IMR-90 (cell line): Measurements from ENCODE around the gene ZNFX1. TPM values are rescaled to one million over a fixed set of nuclear protein-coding genes. Genes with fewer than 3 reads are reported as not detected.

ENCODE experiments used
- ATAC-seq: fragments of 200-7000 bp; cut with Tn5 transposase; 2 replicates; pipeline ENCODE4 v1.9.1; 2020; ENCODE audit warnings: low read depth, mild to moderate bottlenecking, moderate library complexity
- BruUV-seq: library from RNA; stranded (reverse); fragments of 400-500 nt; replicated peaks from 2 replicates; lab custom pipeline; 2021; lab: Mats Ljungman, UMichigan
- CTCF ChIA-PET: fragments of 300-600 bp; formaldehyde crosslinking; extraction: SDS; loops from one replicate; lab custom pipeline; 2021; ENCODE audit warnings: antibody characterized with exemption; lab: Yijun Ruan, JAX
- POLR2A ChIA-PET: fragments of 300-600 bp; sonication (Branson Sonifier 250); formaldehyde crosslinking; loops from one replicate; lab custom pipeline; 2022; ENCODE audit warnings: antibody characterized with exemption; ENCODE audit not compliant: unreplicated experiment; lab: Charles Lee
- DNase-seq: peaks from one replicate; pipeline ENCODE4 v3.0.0; 2013
- H2AFZ ChIP-seq: replicated peaks from 2 replicates; pipeline ENCODE3; 2013; ENCODE audit warnings: low read length, mild to moderate bottlenecking; ENCODE audit not compliant: poor library complexity
- H2AK5ac ChIP-seq: 2 replicates; pipeline ENCODE4 v1.6.1; 2013; ENCODE audit warnings: low read depth, low read length, inconsistent platforms
- H2AK9ac ChIP-seq: replicated peaks from 2 replicates; pipeline ENCODE3; 2013; ENCODE audit warnings: mild to moderate bottlenecking, low read depth, low read length, moderate library complexity; ENCODE audit not compliant: poor library complexity
- H2BK120ac ChIP-seq: 2 replicates; pipeline ENCODE4 v1.6.1; 2013; ENCODE audit warnings: low read depth, low read length, inconsistent platforms
- H2BK15ac ChIP-seq: 3 replicates; pipeline ENCODE4 v1.6.1; 2013; ENCODE audit warnings: low read depth, low read length, inconsistent platforms
- H2BK20ac ChIP-seq: 2 replicates; pipeline ENCODE4 v1.6.1; 2013; ENCODE audit warnings: low read depth, mild to moderate bottlenecking, inconsistent platforms, low read length, moderate library complexity
- H2BK5ac ChIP-seq: 2 replicates; pipeline ENCODE4 v1.6.1; 2013; ENCODE audit warnings: mild to moderate bottlenecking, low read depth, low read length, inconsistent platforms; ENCODE audit not compliant: poor library complexity, severe bottlenecking
- H3K14ac ChIP-seq: replicated peaks from 2 replicates; pipeline ENCODE4 v1.6.1; 2013; ENCODE audit warnings: low read depth, low read length, inconsistent platforms
- H3K18ac ChIP-seq: 2 replicates; pipeline ENCODE4 v1.6.1; 2013; ENCODE audit warnings: low read depth, low read length, control low read depth
- H3K23ac ChIP-seq: 2 replicates; pipeline ENCODE4 v1.6.1; 2013; ENCODE audit warnings: low read depth, low read length, inconsistent platforms
- H3K27ac ChIP-seq: 2 replicates; pipeline ENCODE4 v1.5.1; 2013; ENCODE audit warnings: mild to moderate bottlenecking, control low read depth, low read length; ENCODE audit not compliant: insufficient read depth
- H3K27me3 ChIP-seq: 2 replicates; pipeline ENCODE4 v1.6.1; 2013; ENCODE audit warnings: low read length; ENCODE audit not compliant: control insufficient read depth, insufficient read depth
- H3K36me3 ChIP-seq: 2 replicates; pipeline ENCODE4 v1.6.1; 2013; ENCODE audit warnings: low read length, mixed read lengths; ENCODE audit not compliant: control insufficient read depth, insufficient read depth
- H3K4ac ChIP-seq: 2 replicates; pipeline ENCODE4 v1.6.1; 2013; ENCODE audit warnings: low read depth, low read length, inconsistent platforms
- H3K4me1 ChIP-seq: 2 replicates; pipeline ENCODE4 v1.6.1; 2013; ENCODE audit warnings: low read length, mixed read lengths; ENCODE audit not compliant: control insufficient read depth, insufficient read depth
- H3K4me2 ChIP-seq: 2 replicates; pipeline ENCODE4 v1.6.1; 2013; ENCODE audit warnings: low read depth, mild to moderate bottlenecking, control low read depth, low read length, moderate library complexity
- H3K4me3 ChIP-seq: 2 replicates; pipeline ENCODE4 v1.5.1; 2013; ENCODE audit warnings: low read depth, mild to moderate bottlenecking, control low read depth, low read length, moderate library complexity; ENCODE audit not compliant: insufficient read depth
- H3K56ac ChIP-seq: 2 replicates; pipeline ENCODE4 v1.6.1; 2013; ENCODE audit warnings: low read length, inconsistent platforms; ENCODE audit not compliant: insufficient read depth; ENCODE audit errors: extremely low read depth
- H3K79me1 ChIP-seq, 2 experiments: 2 replicates each; pipeline ENCODE4 v1.6.1; 2013; ENCODE audit warnings: low read length in 2 of 2, inconsistent platforms in 1 of 2, low read depth in 1 of 2
- H3K9ac ChIP-seq: 2 replicates; pipeline ENCODE4 v1.6.1; 2013; ENCODE audit warnings: low read depth, low read length, control low read depth
- H3K9me1 ChIP-seq: 2 replicates; pipeline ENCODE4 v1.6.1; 2013; ENCODE audit warnings: low read length, inconsistent platforms; ENCODE audit not compliant: insufficient read depth
- H3K9me3 ChIP-seq: 2 replicates; pipeline ENCODE4 v1.6.1; 2013; ENCODE audit warnings: low read length; ENCODE audit not compliant: control insufficient read depth, insufficient read depth
- H4K20me1 ChIP-seq: 2 replicates; pipeline ENCODE4 v1.6.1; 2013; ENCODE audit warnings: low read length, inconsistent platforms; ENCODE audit not compliant: insufficient read depth
- H4K5ac ChIP-seq: 2 replicates; pipeline ENCODE4 v1.6.1; 2013; ENCODE audit warnings: mild to moderate bottlenecking, low read depth, low read length, control low read depth
- H4K8ac ChIP-seq, 2 experiments: 2 replicates each; pipeline ENCODE4 v1.6.1; 2013; ENCODE audit warnings: low read depth in 2 of 2, low read length in 2 of 2, control low read depth in 1 of 2, inconsistent platforms in 1 of 2
- H4K91ac ChIP-seq: 2 replicates; pipeline ENCODE4 v1.6.1; 2013; ENCODE audit warnings: low read depth, low read length, inconsistent platforms; ENCODE audit not compliant: insufficient read depth
- BHLHE40 ChIP-seq: fragments of 150-350 bp; IDR thresholded peaks from 2 replicates; pipeline ENCODE4 v1.6.1; 2016; ENCODE audit warnings: mild to moderate bottlenecking, low read depth, low read length
- CEBPB ChIP-seq: IDR thresholded peaks from 2 replicates; pipeline ENCODE4 v1.6.1; 2012; ENCODE audit warnings: low read depth, low read length, improper control_type of control experiment
- CHD1 ChIP-seq: IDR thresholded peaks from 2 replicates; pipeline ENCODE4 v1.6.1; 2012; ENCODE audit warnings: low read depth, low read length, improper control_type of control experiment
- FOS ChIP-seq: fragments of 150-350 bp; IDR thresholded peaks from 2 replicates; pipeline ENCODE4 v1.6.1; 2016; ENCODE audit warnings: low read depth, low read length
- MAFK ChIP-seq: IDR thresholded peaks from 2 replicates; pipeline ENCODE4 v1.6.1; 2012; ENCODE audit warnings: low read depth, low read length, improper control_type of control experiment
- MAZ ChIP-seq: IDR thresholded peaks from 2 replicates; pipeline ENCODE4 v1.6.1; 2012; ENCODE audit warnings: low read depth, mild to moderate bottlenecking, low read length, improper control_type of control experiment, moderate library complexity, borderline replicate concordance
- MXI1 ChIP-seq: IDR thresholded peaks from 2 replicates; pipeline ENCODE4 v1.6.1; 2012; ENCODE audit warnings: low read depth, mild to moderate bottlenecking, low read length, moderate library complexity, borderline replicate concordance
- NFE2L2 ChIP-seq: fragments of 150-350 bp; IDR thresholded peaks from 2 replicates; pipeline ENCODE4 v1.6.1; 2016; ENCODE audit warnings: low read depth, mild to moderate bottlenecking, low read length
- POLR2A ChIP-seq: IDR thresholded peaks from 2 replicates; pipeline ENCODE4 v1.6.1; 2012; ENCODE audit warnings: mild to moderate bottlenecking, low read depth, low read length
- RAD21 ChIP-seq: IDR thresholded peaks from 2 replicates; pipeline ENCODE4 v1.6.1; 2012; ENCODE audit warnings: low read length, improper control_type of control experiment
- RCOR1 ChIP-seq: IDR thresholded peaks from 2 replicates; pipeline ENCODE4 v1.6.1; 2012; ENCODE audit warnings: mild to moderate bottlenecking, low read length, improper control_type of control experiment; ENCODE audit not compliant: insufficient replicate concordance
- RFX5 ChIP-seq: IDR thresholded peaks from 2 replicates; pipeline ENCODE4 v1.8.0; 2012; ENCODE audit warnings: low read depth, mild to moderate bottlenecking, low read length, moderate library complexity
- SMC3 ChIP-seq: fragments of 150-350 bp; IDR thresholded peaks from 2 replicates; pipeline ENCODE4 v1.6.1; 2016; ENCODE audit warnings: low read depth, mild to moderate bottlenecking, antibody characterized with exemption, low read length, moderate library complexity
- WGBS, 2 experiments: methylation state at CpG; one replicate each; pipeline versions ENCODE4 v1.1.5 to v1.1.7; 2013; ENCODE audit warnings: missing lambda C conversion rate in 2 of 2; ENCODE audit not compliant: insufficient read length in 1 of 2; ENCODE audit errors: extremely low coverage in 2 of 2; 5-methylcytosine and 5-hydroxymethylcytosine counted together
- dilution Hi-C: fragments of 300-500 bp; cut with HindIII; formaldehyde crosslinking; loops from one replicate; pipeline ENCODE4 v1.14.3; 2018; ENCODE audit warnings: low sequenced_read_pairs; ENCODE audit not compliant: unreplicated experiment
- in situ Hi-C: fragments of 300-500 bp; cut with MboI; formaldehyde crosslinking; loops from 3 replicates; pipeline ENCODE4 v1.14.3; 2019; ENCODE audit warnings: low sequenced_read_pairs, inconsistent platforms, mixed read lengths
- intact Hi-C: fragments of 100-400 bp; cut with micrococcal nuclease; formaldehyde crosslinking; loops from 2 replicates; pipeline ENCODE4 v1.10.0; 2022
- polyA plus RNA-seq, 3 experiments: library from polyadenylated mRNA; depleted of rRNA; stranded (reverse); fragments of >200 nt; gene quantifications; 2 replicates each; pipeline ENCODE4 v1.2.3, GENCODE V29; 2012; ENCODE audit warnings: low replicate concordance in 1 of 3
- total RNA-seq: library from RNA; depleted of rRNA; stranded (reverse); fragments of >200 nt; gene quantifications from 2 replicates; pipeline ENCODE4 v1.2.3, GENCODE V29; 2012
- TF ChIP-seq, protein P1 (sequence below): conservative IDR thresholded peaks from 2 replicates; pipeline ENCODE4 v1.5.1; 2012; ENCODE audit warnings: mild to moderate bottlenecking, low read depth, low read length, improper control_type of control experiment
- TF ChIP-seq, protein P2 (sequence below): fragments of 150-350 bp; IDR thresholded peaks from 2 replicates; pipeline ENCODE4 v1.6.1; 2016; ENCODE audit warnings: low read depth, mild to moderate bottlenecking, low read length, moderate library complexity, borderline replicate concordance
- TF ChIP-seq, protein P3 (sequence below): fragments of 150-350 bp; IDR thresholded peaks from 2 replicates; pipeline ENCODE4 v1.6.1; 2017; ENCODE audit warnings: mild to moderate bottlenecking, antibody characterized with exemption, low read length, low read depth

ZNFX1 gene
- total and polyA plus RNA-seq, 2 of the 4 experiments (the other 2 are of a cell fraction), result 10.9 to 60.9 TPM

DNA sequence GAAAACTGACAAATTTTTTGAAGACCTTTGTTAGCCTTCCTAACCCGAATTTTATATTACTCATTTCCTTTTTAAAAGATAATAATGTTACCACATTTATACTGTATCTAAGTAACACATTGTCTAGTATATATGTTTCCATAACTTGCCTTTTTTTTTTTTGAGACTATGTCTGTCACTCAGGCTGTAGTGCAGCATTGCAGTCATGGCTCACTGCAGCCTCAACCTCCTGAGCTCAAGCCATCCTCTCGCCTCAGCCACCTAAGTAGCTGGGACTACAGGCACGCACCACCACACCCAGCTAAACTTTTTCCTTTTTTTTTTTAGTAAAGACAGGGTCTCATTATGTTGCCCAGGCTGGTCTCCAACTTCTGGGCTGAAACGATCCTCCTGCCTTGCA lies 18.6 kb downstream of the ZNFX1 start:
- Histone ChIP-seq H3K9me1 (0 out of 2 replicates have a peak, but pooled peaks cover 5% of the 10 kb centered on the region), H2AFZ (no peak overlapping the region), H2AK9ac (peak overlapping the region; percentile 39), H3K4ac (no peak overlapping the region), H2BK20ac (no peak overlapping the region), H3K23ac (no peak overlapping the region), H3K9ac (no peak overlapping the region), H3K4me3 (no peak overlapping the region), H3K79me1 (peaks cover 18 to 42% of the 10 kb centered on the region in 2 experiments), H3K27me3 (no peaks in the 10 kb centered on the region), H2AK5ac (no peak overlapping the region), H3K4me1 (no peaks in the 10 kb centered on the region), H3K36me3 (peaks cover 59% of the 10 kb centered on the region), H4K5ac (no peak overlapping the region), H4K91ac (no peak overlapping the region), H3K18ac (no peak overlapping the region), H2BK120ac (no peak overlapping the region), H2BK15ac (no peak overlapping the region), H3K4me2 (no peak overlapping the region), H4K20me1 (peaks cover 2% of the 10 kb centered on the region; the same call in 1 of the 2 replicates), H3K27ac (no peak overlapping the region), H3K9me3 (no peaks in the 10 kb centered on the region), H4K8ac (no peak overlapping the region), H3K56ac (no peak overlapping the region), H3K14ac (no peak overlapping the region), H2BK5ac (no peak overlapping the region)
- dilution Hi-C loops, result no loop called here
- in situ Hi-C loops, result no loop called here
- no peak for ATAC-seq
- ChIA-PET CTCF (interaction anchor here (0.6 kb wide), 1 partner anchor 1458 kb away, joined by 5 read pairs; no protein-coding TSS in a partner anchor), POLR2A (no interaction called here)
- intact Hi-C loops, result no loop called here
- no CpG with 5 or more reads among the region's 4 CpGs for WGBS, 2 experiments
- no peak for DNase-seq
- BruUV-seq, result no TSS peak
- no peak for TF ChIP-seq POLR2A
- TF ChIP-seq, protein P1, sequence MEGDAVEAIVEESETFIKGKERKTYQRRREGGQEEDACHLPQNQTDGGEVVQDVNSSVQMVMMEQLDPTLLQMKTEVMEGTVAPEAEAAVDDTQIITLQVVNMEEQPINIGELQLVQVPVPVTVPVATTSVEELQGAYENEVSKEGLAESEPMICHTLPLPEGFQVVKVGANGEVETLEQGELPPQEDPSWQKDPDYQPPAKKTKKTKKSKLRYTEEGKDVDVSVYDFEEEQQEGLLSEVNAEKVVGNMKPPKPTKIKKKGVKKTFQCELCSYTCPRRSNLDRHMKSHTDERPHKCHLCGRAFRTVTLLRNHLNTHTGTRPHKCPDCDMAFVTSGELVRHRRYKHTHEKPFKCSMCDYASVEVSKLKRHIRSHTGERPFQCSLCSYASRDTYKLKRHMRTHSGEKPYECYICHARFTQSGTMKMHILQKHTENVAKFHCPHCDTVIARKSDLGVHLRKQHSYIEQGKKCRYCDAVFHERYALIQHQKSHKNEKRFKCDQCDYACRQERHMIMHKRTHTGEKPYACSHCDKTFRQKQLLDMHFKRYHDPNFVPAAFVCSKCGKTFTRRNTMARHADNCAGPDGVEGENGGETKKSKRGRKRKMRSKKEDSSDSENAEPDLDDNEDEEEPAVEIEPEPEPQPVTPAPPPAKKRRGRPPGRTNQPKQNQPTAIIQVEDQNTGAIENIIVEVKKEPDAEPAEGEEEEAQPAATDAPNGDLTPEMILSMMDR, result no peak
- TF ChIP-seq, protein P2, sequence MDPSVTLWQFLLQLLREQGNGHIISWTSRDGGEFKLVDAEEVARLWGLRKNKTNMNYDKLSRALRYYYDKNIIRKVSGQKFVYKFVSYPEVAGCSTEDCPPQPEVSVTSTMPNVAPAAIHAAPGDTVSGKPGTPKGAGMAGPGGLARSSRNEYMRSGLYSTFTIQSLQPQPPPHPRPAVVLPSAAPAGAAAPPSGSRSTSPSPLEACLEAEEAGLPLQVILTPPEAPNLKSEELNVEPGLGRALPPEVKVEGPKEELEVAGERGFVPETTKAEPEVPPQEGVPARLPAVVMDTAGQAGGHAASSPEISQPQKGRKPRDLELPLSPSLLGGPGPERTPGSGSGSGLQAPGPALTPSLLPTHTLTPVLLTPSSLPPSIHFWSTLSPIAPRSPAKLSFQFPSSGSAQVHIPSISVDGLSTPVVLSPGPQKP, result no peak
- no peak for TF ChIP-seq RAD21
- TF ChIP-seq MAZ, result no peak
- TF ChIP-seq CHD1, result no peak
- TF ChIP-seq FOS, result no peak
- no peak for TF ChIP-seq BHLHE40
- no peak for TF ChIP-seq RFX5
- TF ChIP-seq NFE2L2, result no peak
- TF ChIP-seq CEBPB, result no peak
- no peak for TF ChIP-seq MXI1
- TF ChIP-seq RCOR1, result no peak
- TF ChIP-seq MAFK, result no peak
- no peak for TF ChIP-seq SMC3
- TF ChIP-seq, protein P3, sequence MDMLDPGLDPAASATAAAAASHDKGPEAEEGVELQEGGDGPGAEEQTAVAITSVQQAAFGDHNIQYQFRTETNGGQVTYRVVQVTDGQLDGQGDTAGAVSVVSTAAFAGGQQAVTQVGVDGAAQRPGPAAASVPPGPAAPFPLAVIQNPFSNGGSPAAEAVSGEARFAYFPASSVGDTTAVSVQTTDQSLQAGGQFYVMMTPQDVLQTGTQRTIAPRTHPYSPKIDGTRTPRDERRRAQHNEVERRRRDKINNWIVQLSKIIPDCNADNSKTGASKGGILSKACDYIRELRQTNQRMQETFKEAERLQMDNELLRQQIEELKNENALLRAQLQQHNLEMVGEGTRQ, result no peak
